ENCODE measurements around the gene TRAPPC3.

- TF ChIP-seq CTCF (IDR thresholded peaks at IDR 0.05; ENCODE audit: low read depth, low read length) = peak; percentile 35
- no peak for TF ChIP-seq EZH2phosphoT487 (IDR thresholded peaks at IDR 0.05; ENCODE audit: low read depth)
Observed at GRCh38 chr1:36160949-36161485, 11.7 kb upstream of the TRAPPC3 start.

Data from OCI-LY3 (cell line).